GM10266 (cell line): ENCODE data around the gene SEMA3A.

Source experiments
- DNase-seq: peaks from one replicate; pipeline ENCODE4 v3.0.0; 2012; ENCODE audit errors: extremely low spot score
- CTCF ChIP-seq: IDR thresholded peaks from 2 replicates; pipeline ENCODE4 v1.5.1; 2012; ENCODE audit warnings: mild to moderate bottlenecking, low read depth; ENCODE audit not compliant: control insufficient read depth, insufficient read depth; ENCODE audit errors: missing control alignments

SEMA3A gene

GRCh38 chr7:83913174-83913573, 281.4 kb downstream of the SEMA3A start:
- no peak for TF ChIP-seq CTCF
- DNase-seq = no peak

- no peak for TF ChIP-seq CTCF
- DNase-seq = no peak
These were observed 286.1 kb downstream of the SEMA3A start for GRCh38 chr7:83908526-83908925.
